Fibroblast of lung (primary cell): Measurements from ENCODE around the gene PYGB. TPM values are rescaled to one million over a fixed set of nuclear protein-coding genes. Genes with fewer than 3 reads are reported as not detected.

Experiments used
- DNase-seq, 2 donors: peaks; one replicate each; pipeline versions ENCODE4 v3.0.0 to v3.0.0-alpha.2; 2010; ENCODE audit warnings: low read depth in 2 of 2
- H2AFZ ChIP-seq: 2 replicates; pipeline ENCODE4 v1.5.1; 2012; ENCODE audit warnings: low read length, control low read depth, inconsistent platforms
- H3K27ac ChIP-seq: 2 replicates; pipeline ENCODE4 v1.5.1; 2011; ENCODE audit warnings: low read length, control low read depth; ENCODE audit not compliant: insufficient read depth
- H3K27me3 ChIP-seq: 2 replicates; pipeline ENCODE4 v1.5.1; 2011; ENCODE audit warnings: mild to moderate bottlenecking, low read length; ENCODE audit not compliant: control insufficient read depth, insufficient read depth
- H3K36me3 ChIP-seq: 2 replicates; pipeline ENCODE4 v1.5.1; 2011; ENCODE audit warnings: low read length; ENCODE audit not compliant: control insufficient read depth, insufficient read depth
- H3K4me1 ChIP-seq: 2 replicates; pipeline ENCODE4 v1.5.1; 2011; ENCODE audit warnings: low read length; ENCODE audit not compliant: control insufficient read depth, insufficient read depth; ENCODE audit errors: extremely low read depth
- H3K4me2 ChIP-seq: 2 replicates; pipeline ENCODE4 v1.5.1; 2011; ENCODE audit warnings: low read length, control low read depth; ENCODE audit not compliant: insufficient read depth; ENCODE audit errors: extremely low read depth
- H3K4me3 ChIP-seq, 4 experiments: fragments of 200-600 bp in 1 of 4; sonication (generic) in 1 of 4; replicated peaks in 1 of 4; 2 replicates each; pipeline ENCODE4 v1.5.1; 2011 to 2016; ENCODE audit warnings: low read length in 4 of 4, low read depth in 3 of 4, mild to moderate bottlenecking in 3 of 4, control low read depth in 2 of 4, inconsistent platforms in 1 of 4, mixed read lengths in 1 of 4; ENCODE audit not compliant: insufficient read depth in 1 of 4; ENCODE audit errors: control extremely low read depth in 1 of 4
- H3K79me2 ChIP-seq: 2 replicates; pipeline ENCODE4 v1.5.1; 2012; ENCODE audit warnings: mild to moderate bottlenecking, low read length, inconsistent platforms; ENCODE audit not compliant: control insufficient read depth, insufficient read depth
- H3K9ac ChIP-seq: 2 replicates; pipeline ENCODE4 v1.5.1; 2011; ENCODE audit warnings: mild to moderate bottlenecking, low read length, control low read depth; ENCODE audit not compliant: insufficient read depth
- H3K9me3 ChIP-seq: 2 replicates; pipeline ENCODE4 v1.5.1; 2012; ENCODE audit warnings: low read depth, low read length; ENCODE audit not compliant: control insufficient read depth, insufficient read depth
- H4K20me1 ChIP-seq: 2 replicates; pipeline ENCODE4 v1.5.1; 2011; ENCODE audit warnings: low read length; ENCODE audit not compliant: control insufficient read depth, insufficient read depth; ENCODE audit errors: extremely low read depth
- CTCF ChIP-seq, 2 donors: IDR thresholded peaks in 1 of 2; conservative IDR thresholded peaks in 1 of 2; 1 replicate in 1 of 2; 2 replicates in 1 of 2; pipeline ENCODE4 v1.5.1; 2011 to 2012; ENCODE audit warnings: low read length in 2 of 2, control low read depth in 1 of 2, inconsistent platforms in 1 of 2, low read depth in 1 of 2, mild to moderate bottlenecking in 1 of 2
- EZH2 ChIP-seq: IDR thresholded peaks from 2 replicates; pipeline ENCODE4 v1.5.1; 2012; ENCODE audit warnings: low read length, control low read depth, mild to moderate bottlenecking; ENCODE audit errors: missing control alignments
- polyA plus RNA-seq, 2 donors: library from polyadenylated mRNA; depleted of rRNA in 1 of 2; stranded (reverse) in 1 of 2; unstranded in 1 of 2; fragments of >200 nt; gene quantifications; 2 replicates each; pipeline ENCODE4 v1.2.1, GENCODE V29; 2011 to 2012; ENCODE audit warnings: missing spikeins in 1 of 2
- total RNA-seq: library from RNA; depleted of rRNA; stranded (reverse); fragments of >200 nt; gene quantifications from 2 replicates; pipeline ENCODE4 v1.2.1, GENCODE V29; 2014

The PYGB gene
- total and polyA plus RNA-seq, 2 donors (not counting 1 experiment from before 2014, with no cell fraction given): 37.0 to 89.5 TPM

GRCh38 chr20:25254986-25255680, 7.2 kb downstream of the PYGB start:
- no peak for DNase-seq
- Histone ChIP-seq H2AFZ (no peak overlapping the region), H3K9me3 (no peaks in the 10 kb centered on the region), H3K27ac (no peak overlapping the region), H4K20me1 (peaks cover 2% of the 10 kb centered on the region), H3K4me1 (peaks cover 2% of the 10 kb centered on the region), H3K4me2 (no peak overlapping the region), H3K79me2 (peaks cover 77% of the 10 kb centered on the region), H3K9ac (no peak overlapping the region), H3K4me3 (no peak overlapping the region), H3K27me3 (no peaks in the 10 kb centered on the region), H3K36me3 (peaks cover 10% of the 10 kb centered on the region)
- TF ChIP-seq CTCF (conservative IDR thresholded peaks at IDR 0.05 in 1 of 2, IDR thresholded peaks at IDR 0.05 in 1 of 2; ENCODE audit: low read depth in 1 of 2, low read length in 2 of 2) (no peak), EZH2 (no peak)

- H3K9ac ChIP-seq: no peak overlapping the region
- no peaks in the 10 kb centered on the region for H3K4me1 ChIP-seq
- peaks cover 8% of the 10 kb centered on the region for H3K36me3 ChIP-seq
- DNase-seq: no peak
- no peak overlapping the region for H3K4me2 ChIP-seq
- H3K9me3 ChIP-seq: no peaks in the 10 kb centered on the region
- TF ChIP-seq EZH2 (no peak), CTCF (conservative IDR thresholded peaks at IDR 0.05 in 1 of 2, IDR thresholded peaks at IDR 0.05 in 1 of 2; ENCODE audit: low read depth in 1 of 2, low read length in 2 of 2) (no peak)
- no peak overlapping the region for H3K4me3 ChIP-seq
- no peaks in the 10 kb centered on the region for H3K27me3 ChIP-seq
- no peak overlapping the region for H2AFZ ChIP-seq
- peaks cover 65% of the 10 kb centered on the region for H3K79me2 ChIP-seq
- no peak overlapping the region for H3K27ac ChIP-seq
- peaks cover 2% of the 10 kb centered on the region for H4K20me1 ChIP-seq
These were observed 8.5 kb downstream of the PYGB start for GRCh38 chr20:25256226-25256859.

GRCh38 chr20:25257130-25257529, 9.2 kb downstream of the PYGB start:
- Histone ChIP-seq H2AFZ (no peak overlapping the region), H4K20me1 (peaks cover 2% of the 10 kb centered on the region), H3K4me3 (no peak overlapping the region), H3K27me3 (no peaks in the 10 kb centered on the region), H3K9ac (no peak overlapping the region), H3K4me1 (no peaks in the 10 kb centered on the region), H3K36me3 (peaks cover 8% of the 10 kb centered on the region), H3K9me3 (no peaks in the 10 kb centered on the region), H3K4me2 (no peak overlapping the region), H3K79me2 (peaks cover 57% of the 10 kb centered on the region), H3K27ac (no peak overlapping the region)
- DNase-seq: no peak
- no peak for TF ChIP-seq EZH2
- TF ChIP-seq CTCF (conservative IDR thresholded peaks at IDR 0.05 in 1 of 2, IDR thresholded peaks at IDR 0.05 in 1 of 2; ENCODE audit: low read depth in 1 of 2, low read length in 2 of 2): no peak
